ENCODE data around the gene DYNLRB1. TPM values are rescaled to one million over a fixed set of nuclear protein-coding genes. Genes with fewer than 3 reads are reported as not detected.

DYNLRB1 gene
- total and polyA plus RNA-seq, 2 of the 13 experiments (the other 11 are each of a cell fraction or from before 2014, with no cell fraction given) = 140 to 244 TPM

DNA sequence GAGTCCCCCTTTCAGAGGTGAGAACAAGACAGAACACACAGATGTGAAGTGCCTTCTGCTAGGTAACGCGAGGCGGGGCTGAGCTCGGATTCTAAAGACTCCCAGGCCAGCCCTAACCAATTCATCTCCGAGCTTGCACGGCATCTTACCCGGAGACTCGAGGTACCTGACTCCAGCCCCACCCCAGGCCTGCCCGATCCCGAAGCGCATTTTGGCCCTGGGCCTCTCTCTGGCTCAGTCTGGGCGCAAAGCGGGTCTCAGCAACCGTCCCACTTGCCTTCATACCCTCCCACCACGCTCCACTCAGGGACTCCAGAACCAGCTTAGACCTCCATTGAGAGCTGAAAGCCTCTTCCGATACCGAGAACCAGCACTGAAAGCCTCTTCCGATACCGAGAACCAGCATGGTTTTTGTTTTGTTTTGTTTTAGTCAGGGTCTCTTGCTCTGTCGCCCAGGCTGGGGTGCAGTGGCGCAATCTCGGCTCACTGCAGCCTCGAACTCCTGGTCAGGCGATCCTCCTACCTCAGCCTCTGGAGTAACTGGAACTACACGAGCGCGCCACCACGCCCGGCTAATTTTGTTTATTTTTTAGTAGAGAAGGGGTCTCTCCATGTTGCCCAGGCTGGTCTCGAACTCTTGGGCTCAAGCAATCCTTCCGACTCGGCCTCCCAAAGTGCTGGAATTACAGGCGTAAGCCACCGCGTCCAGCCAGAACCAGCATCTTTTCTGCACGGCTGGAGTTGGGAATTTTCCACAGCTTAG lies 557 bp upstream of the DYNLRB1 start (continued):
- TF ChIP-seq, protein P1, sequence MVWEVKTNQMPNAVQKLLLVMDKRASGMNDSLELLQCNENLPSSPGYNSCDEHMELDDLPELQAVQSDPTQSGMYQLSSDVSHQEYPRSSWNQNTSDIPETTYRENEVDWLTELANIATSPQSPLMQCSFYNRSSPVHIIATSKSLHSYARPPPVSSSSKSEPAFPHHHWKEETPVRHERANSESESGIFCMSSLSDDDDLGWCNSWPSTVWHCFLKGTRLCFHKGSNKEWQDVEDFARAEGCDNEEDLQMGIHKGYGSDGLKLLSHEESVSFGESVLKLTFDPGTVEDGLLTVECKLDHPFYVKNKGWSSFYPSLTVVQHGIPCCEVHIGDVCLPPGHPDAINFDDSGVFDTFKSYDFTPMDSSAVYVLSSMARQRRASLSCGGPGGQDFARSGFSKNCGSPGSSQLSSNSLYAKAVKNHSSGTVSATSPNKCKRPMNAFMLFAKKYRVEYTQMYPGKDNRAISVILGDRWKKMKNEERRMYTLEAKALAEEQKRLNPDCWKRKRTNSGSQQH (CRISPR knock-in tag; IDR thresholded peaks at IDR 0.05; ENCODE audit: low read depth) = no peak; the same call in 1 of the 2 replicates
- TF ChIP-seq, protein P2, sequence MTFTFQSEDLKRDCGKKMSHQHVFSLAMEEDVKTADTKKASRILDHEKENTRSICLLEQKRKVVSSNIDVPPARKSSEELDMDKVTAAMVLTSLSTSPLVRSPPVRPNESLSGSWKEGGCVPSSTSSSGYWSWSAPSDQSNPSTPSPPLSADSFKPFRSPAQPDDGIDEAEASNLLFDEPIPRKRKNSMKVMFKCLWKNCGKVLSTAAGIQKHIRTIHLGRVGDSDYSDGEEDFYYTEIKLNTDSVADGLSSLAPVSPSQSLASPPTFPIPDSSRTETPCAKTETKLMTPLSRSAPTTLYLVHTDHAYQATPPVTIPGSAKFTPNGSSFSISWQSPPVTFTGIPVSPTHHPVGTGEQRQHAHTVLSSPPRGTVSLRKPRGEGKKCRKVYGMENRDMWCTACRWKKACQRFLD (CRISPR knock-in tag; IDR thresholded peaks at IDR 0.05; ENCODE audit: borderline replicate concordance) = no peak
- TF ChIP-seq FOXC1 (CRISPR knock-in tag; IDR thresholded peaks at IDR 0.05; ENCODE audit: borderline replicate concordance) = no peak; the same call in 1 of the 2 replicates
- no peak for TF ChIP-seq ZNF879 (CRISPR knock-in tag; IDR thresholded peaks at IDR 0.05)
- no peak for TF ChIP-seq POGZ (CRISPR knock-in tag; IDR thresholded peaks at IDR 0.05)
- TF ChIP-seq, protein P3, sequence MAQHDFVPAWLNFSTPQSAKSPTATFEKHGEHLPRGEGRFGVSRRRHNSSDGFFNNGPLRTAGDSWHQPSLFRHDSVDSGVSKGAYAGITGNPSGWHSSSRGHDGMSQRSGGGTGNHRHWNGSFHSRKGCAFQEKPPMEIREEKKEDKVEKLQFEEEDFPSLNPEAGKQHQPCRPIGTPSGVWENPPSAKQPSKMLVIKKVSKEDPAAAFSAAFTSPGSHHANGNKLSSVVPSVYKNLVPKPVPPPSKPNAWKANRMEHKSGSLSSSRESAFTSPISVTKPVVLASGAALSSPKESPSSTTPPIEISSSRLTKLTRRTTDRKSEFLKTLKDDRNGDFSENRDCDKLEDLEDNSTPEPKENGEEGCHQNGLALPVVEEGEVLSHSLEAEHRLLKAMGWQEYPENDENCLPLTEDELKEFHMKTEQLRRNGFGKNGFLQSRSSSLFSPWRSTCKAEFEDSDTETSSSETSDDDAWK (CRISPR knock-in tag; IDR thresholded peaks at IDR 0.05) = no peak
- TF ChIP-seq ZNF264 (CRISPR knock-in tag; IDR thresholded peaks at IDR 0.05) = 0 out of 2 replicates have a peak, but pooled peaks have one; percentile 2
- peak; percentile 40; the same call in 1 of the 2 replicates for TF ChIP-seq FOXJ3 (CRISPR knock-in tag; IDR thresholded peaks at IDR 0.05; ENCODE audit: borderline replicate concordance)
- TF ChIP-seq, protein P4, sequence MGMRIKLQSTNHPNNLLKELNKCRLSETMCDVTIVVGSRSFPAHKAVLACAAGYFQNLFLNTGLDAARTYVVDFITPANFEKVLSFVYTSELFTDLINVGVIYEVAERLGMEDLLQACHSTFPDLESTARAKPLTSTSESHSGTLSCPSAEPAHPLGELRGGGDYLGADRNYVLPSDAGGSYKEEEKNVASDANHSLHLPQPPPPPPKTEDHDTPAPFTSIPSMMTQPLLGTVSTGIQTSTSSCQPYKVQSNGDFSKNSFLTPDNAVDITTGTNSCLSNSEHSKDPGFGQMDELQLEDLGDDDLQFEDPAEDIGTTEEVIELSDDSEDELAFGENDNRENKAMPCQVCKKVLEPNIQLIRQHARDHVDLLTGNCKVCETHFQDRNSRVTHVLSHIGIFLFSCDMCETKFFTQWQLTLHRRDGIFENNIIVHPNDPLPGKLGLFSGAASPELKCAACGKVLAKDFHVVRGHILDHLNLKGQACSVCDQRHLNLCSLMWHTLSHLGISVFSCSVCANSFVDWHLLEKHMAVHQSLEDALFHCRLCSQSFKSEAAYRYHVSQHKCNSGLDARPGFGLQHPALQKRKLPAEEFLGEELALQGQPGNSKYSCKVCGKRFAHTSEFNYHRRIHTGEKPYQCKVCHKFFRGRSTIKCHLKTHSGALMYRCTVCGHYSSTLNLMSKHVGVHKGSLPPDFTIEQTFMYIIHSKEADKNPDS (CRISPR knock-in tag; IDR thresholded peaks at IDR 0.05) = no peak
- TF ChIP-seq RBM22 (optimal IDR thresholded peaks at IDR 0.05; ENCODE audit: low read length) = no peak
- no peak for TF ChIP-seq DNMT3B (CRISPR knock-in tag; conservative IDR thresholded peaks at IDR 0.05)
- TF ChIP-seq, protein P5, sequence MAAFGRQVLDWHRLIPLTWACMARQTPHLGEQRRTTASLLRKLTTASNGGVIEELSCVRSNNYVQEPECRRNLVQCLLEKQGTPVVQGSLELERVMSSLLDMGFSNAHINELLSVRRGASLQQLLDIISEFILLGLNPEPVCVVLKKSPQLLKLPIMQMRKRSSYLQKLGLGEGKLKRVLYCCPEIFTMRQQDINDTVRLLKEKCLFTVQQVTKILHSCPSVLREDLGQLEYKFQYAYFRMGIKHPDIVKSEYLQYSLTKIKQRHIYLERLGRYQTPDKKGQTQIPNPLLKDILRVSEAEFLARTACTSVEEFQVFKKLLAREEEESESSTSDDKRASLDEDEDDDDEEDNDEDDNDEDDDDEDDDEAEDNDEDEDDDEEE (CRISPR knock-in tag; IDR thresholded peaks at IDR 0.05) = peak; percentile 30; the same call in 1 of the 2 replicates
- no peak; the same call in 1 of the 2 replicates for TF ChIP-seq ATF1 (CRISPR knock-in tag; IDR thresholded peaks at IDR 0.05)
- 0 out of 2 replicates have a peak, but pooled peaks have one; percentile 29 for TF ChIP-seq ZNF431 (CRISPR knock-in tag; IDR thresholded peaks at IDR 0.05; ENCODE audit: borderline replicate concordance, low read depth)
- TF ChIP-seq NR2F2 (IDR thresholded peaks at IDR 0.05; ENCODE audit: borderline replicate concordance, low read depth) = no peak
- TF ChIP-seq ATF7-NPFF (CRISPR knock-in tag; IDR thresholded peaks at IDR 0.05; ENCODE audit: low read depth) = no peak
- no peak for TF ChIP-seq ZNF3 (CRISPR knock-in tag; IDR thresholded peaks at IDR 0.05)
- TF ChIP-seq SOX6 (IDR thresholded peaks at IDR 0.05) = no peak
- TF ChIP-seq SOX6 (CRISPR knock-in tag; IDR thresholded peaks at IDR 0.05) = no peak
- no peak for TF ChIP-seq NFATC3 (CRISPR knock-in tag; IDR thresholded peaks at IDR 0.05)
- TF ChIP-seq JUN (CRISPR knock-in tag; IDR thresholded peaks at IDR 0.05) = peak; percentile 43; the same call in 1 of the 2 replicates
- TF ChIP-seq ZNF772 (CRISPR knock-in tag; IDR thresholded peaks at IDR 0.05) = no peak
- 0 out of 2 replicates have a peak, but pooled peaks have one; percentile 53 for TF ChIP-seq SIN3A (IDR thresholded peaks at IDR 0.05; ENCODE audit: borderline replicate concordance, low read depth, low read length)
- no peak for TF ChIP-seq NBN (conservative IDR thresholded peaks at IDR 0.05)
- no peak for TF ChIP-seq RFX1 (IDR thresholded peaks at IDR 0.05)

All from HepG2 (cell line).